Measurements from ENCODE around the gene MAMDC2. TPM values are rescaled to one million over a fixed set of nuclear protein-coding genes. Genes with fewer than 3 reads are reported as not detected.

MAMDC2 gene
- total RNA-seq, 1 donor from 2014 or later: 0.60 TPM

DNA sequence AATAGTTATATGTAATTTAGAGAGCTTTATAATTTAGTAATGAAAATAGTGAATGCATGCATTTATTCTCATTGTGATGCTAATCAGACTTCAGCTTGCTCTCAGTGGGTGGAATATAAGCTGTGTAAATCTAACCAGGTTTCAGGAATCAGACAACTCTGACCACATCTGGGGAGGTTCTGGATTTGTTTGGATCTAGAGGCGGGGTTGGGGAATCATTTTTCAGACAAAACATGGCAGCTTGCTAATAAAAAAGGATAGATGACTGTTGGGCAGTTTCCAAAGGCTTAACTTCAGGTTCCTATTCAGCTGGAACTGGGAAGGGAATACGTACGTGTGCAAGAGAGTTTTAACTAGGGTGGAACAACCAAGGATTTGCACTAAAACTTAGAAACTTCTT, 43.2 kb upstream of the MAMDC2 start:
- H3K36me3 Mint-ChIP-seq (ENCODE audit: insufficient read depth): no peaks in the 10 kb centered on the region
- TF ChIP-seq, protein P1, sequence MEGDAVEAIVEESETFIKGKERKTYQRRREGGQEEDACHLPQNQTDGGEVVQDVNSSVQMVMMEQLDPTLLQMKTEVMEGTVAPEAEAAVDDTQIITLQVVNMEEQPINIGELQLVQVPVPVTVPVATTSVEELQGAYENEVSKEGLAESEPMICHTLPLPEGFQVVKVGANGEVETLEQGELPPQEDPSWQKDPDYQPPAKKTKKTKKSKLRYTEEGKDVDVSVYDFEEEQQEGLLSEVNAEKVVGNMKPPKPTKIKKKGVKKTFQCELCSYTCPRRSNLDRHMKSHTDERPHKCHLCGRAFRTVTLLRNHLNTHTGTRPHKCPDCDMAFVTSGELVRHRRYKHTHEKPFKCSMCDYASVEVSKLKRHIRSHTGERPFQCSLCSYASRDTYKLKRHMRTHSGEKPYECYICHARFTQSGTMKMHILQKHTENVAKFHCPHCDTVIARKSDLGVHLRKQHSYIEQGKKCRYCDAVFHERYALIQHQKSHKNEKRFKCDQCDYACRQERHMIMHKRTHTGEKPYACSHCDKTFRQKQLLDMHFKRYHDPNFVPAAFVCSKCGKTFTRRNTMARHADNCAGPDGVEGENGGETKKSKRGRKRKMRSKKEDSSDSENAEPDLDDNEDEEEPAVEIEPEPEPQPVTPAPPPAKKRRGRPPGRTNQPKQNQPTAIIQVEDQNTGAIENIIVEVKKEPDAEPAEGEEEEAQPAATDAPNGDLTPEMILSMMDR (IDR thresholded peaks at IDR 0.05; ENCODE audit: unreplicated experiment): no peak
- H3K27me3 Mint-ChIP-seq: no peaks in the 10 kb centered on the region
- H3K4me3 Mint-ChIP-seq (ENCODE audit: low read depth): no peak overlapping the region
- no peak for DNase-seq (ENCODE audit: low spot score, unreplicated experiment)
- no peaks in the 10 kb centered on the region for H3K4me1 Mint-ChIP-seq (ENCODE audit: low read depth)
- H3K27ac Mint-ChIP-seq: no peak overlapping the region
- H3K9me3 Mint-ChIP-seq (ENCODE audit: low read depth): no peaks in the 10 kb centered on the region

DNA sequence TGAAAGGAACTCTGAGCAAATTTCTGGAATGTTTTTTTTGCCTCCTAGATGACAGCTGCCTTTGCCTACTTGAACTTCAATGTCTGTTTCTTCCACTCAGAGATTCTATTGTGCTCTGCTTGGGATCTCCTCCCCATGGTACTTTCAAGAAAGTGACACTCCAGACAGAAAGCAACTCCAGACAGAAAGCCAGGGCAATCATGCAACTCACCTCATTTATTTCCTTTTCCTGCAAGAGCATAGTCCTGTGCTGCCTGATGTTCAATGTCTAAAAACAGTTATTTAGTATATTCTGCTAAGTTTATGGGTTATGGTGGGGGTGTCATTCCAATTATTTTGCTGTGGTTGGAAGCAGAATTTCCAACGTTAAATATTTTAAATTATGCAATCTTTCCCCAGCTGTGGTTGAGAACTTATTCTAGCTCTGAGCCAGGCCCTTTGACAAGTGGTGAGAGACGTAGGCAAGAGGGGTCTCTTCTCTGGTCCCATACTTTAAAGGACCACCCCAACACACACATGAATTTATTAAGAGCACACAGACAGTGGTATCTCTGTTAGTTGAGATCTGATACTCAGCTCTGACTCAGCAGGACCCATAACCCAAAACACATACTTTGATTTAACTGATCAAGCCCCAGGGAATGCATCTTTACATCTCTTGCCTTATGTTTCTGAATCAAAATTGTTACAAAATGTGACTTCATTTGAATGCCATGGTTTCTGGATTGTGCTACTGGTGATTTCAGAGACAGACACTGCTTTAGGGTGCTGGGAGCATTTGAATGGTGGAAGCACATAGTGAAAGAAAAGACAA, 39.5 kb upstream of the MAMDC2 start:
- no peaks in the 10 kb centered on the region for H3K27me3 Mint-ChIP-seq
- TF ChIP-seq, protein P1 (IDR thresholded peaks at IDR 0.05; ENCODE audit: unreplicated experiment): no peak
- DNase-seq (ENCODE audit: low spot score, unreplicated experiment): no peak
- H3K9me3 Mint-ChIP-seq (ENCODE audit: low read depth): no peaks in the 10 kb centered on the region
- H3K36me3 Mint-ChIP-seq (ENCODE audit: insufficient read depth): no peaks in the 10 kb centered on the region
- H3K27ac Mint-ChIP-seq: no peak overlapping the region
- H3K4me1 Mint-ChIP-seq (ENCODE audit: low read depth): no peaks in the 10 kb centered on the region
- H3K4me3 Mint-ChIP-seq (ENCODE audit: low read depth): no peak overlapping the region

DNA sequence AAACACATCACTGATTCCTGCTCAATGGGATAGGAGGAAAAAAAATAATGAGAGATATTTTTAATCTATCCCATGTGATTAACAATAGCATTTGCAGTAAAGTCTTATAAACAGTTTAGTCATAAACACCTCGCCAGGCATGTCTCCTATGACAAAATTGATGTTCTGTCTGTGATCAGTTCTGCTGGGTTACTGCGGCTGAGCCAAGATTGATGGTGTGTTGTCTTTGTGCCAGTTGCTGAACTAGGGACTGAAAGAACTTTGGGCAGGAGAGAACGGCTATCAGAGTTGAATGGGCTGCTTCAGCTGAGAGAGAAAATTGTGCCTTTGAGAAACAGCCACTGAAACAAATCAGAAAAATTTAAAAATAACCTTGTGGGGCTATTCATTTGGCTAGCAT, 37.3 kb upstream of the MAMDC2 start:
- no peaks in the 10 kb centered on the region for H3K36me3 Mint-ChIP-seq (ENCODE audit: insufficient read depth)

DNA sequence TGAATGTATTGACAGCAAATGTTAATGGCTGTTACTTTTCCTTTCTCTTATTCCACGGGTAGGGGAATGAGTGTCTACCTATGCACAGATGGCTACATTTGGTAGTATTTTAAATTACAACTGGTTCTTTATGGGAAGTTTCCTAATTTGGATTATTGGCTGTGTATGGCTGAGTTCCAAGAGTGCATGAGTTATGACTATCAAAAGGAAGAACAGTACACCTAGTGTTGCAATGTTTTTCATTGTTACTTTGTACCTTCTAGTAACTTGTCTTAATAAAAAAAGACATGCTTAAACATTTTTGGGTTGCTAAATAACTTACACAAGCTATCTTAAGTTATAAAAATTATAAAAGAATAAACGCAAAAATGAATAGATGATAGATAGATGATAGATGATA, 35.8 kb upstream of the MAMDC2 start:
- Mint-ChIP-seq H3K36me3 (ENCODE audit: insufficient read depth) (no peaks in the 10 kb centered on the region), H3K4me3 (ENCODE audit: low read depth) (no peak overlapping the region), H3K4me1 (ENCODE audit: low read depth) (no peaks in the 10 kb centered on the region), H3K27me3 (no peaks in the 10 kb centered on the region), H3K9me3 (ENCODE audit: low read depth) (no peaks in the 10 kb centered on the region), H3K27ac (no peak overlapping the region)
- TF ChIP-seq, protein P1 (IDR thresholded peaks at IDR 0.05; ENCODE audit: unreplicated experiment): no peak
- DNase-seq (ENCODE audit: low spot score, unreplicated experiment): no peak

More for the DNA sequence above, 37.3 kb upstream of the MAMDC2 start:
- no peak overlapping the region for H3K4me3 Mint-ChIP-seq (ENCODE audit: low read depth)
- H3K9me3 Mint-ChIP-seq (ENCODE audit: low read depth): no peaks in the 10 kb centered on the region
- TF ChIP-seq, protein P1 (IDR thresholded peaks at IDR 0.05; ENCODE audit: unreplicated experiment): no peak
- DNase-seq (ENCODE audit: low spot score, unreplicated experiment): no peak
- H3K27ac Mint-ChIP-seq: no peak overlapping the region
- H3K4me1 Mint-ChIP-seq (ENCODE audit: low read depth): no peaks in the 10 kb centered on the region
- no peaks in the 10 kb centered on the region for H3K27me3 Mint-ChIP-seq

DNA sequence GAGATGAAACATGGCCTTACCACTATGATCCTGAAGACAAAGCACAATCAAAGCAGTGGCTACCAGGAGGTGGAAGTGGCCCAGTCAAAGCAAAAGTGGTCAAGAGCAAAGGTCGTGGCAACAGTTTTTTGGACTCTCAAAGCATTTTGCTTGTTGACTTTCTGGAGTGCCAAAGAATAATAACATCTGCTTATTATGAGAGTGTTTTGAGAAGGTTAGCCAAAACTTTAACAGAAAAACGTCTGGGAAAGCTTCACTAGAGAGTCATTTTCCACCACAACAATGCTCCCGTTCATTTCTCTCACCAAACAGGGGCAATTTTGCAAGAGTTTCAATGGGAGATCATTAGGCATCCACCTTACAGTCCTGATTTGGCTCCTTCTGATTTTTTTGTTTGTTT, 33.6 kb upstream of the MAMDC2 start:
- Mint-ChIP-seq H3K9me3 (ENCODE audit: low read depth) (no peaks in the 10 kb centered on the region), H3K36me3 (ENCODE audit: insufficient read depth) (no peaks in the 10 kb centered on the region), H3K27me3 (no peaks in the 10 kb centered on the region), H3K4me3 (ENCODE audit: low read depth) (no peak overlapping the region), H3K27ac (no peak overlapping the region), H3K4me1 (ENCODE audit: low read depth) (no peaks in the 10 kb centered on the region)
- TF ChIP-seq, protein P1 (IDR thresholded peaks at IDR 0.05; ENCODE audit: unreplicated experiment): no peak
- no peak for DNase-seq (ENCODE audit: low spot score, unreplicated experiment)

Data from progenitor cell of endocrine pancreas (in vitro differentiated cells).